ENCODE data around the gene CDK5.

Gene CDK5

GRCh38 chr7:151088856-151089699, 31.4 kb upstream of the CDK5 start:
- Histone ChIP-seq H4K20me1 (ENCODE audit: insufficient read depth, low read length) (no peaks in the 10 kb centered on the region), H3K9ac (ENCODE audit: low read length) (no peak overlapping the region), H2AFZ (ENCODE audit: low read length) (no peak overlapping the region), H3F3A (ENCODE audit: insufficient read depth, low read length) (no peaks in the 10 kb centered on the region; the same call in 1 of the 2 replicates), H3K4me2 (ENCODE audit: low read length) (no peak overlapping the region), H3K36me3 (ENCODE audit: insufficient read depth, low read length) (no peaks in the 10 kb centered on the region), H3K27ac (ENCODE audit: low read depth, low read length, poor library complexity, severe bottlenecking) (no peak overlapping the region), H3K9me2 (ENCODE audit: low read depth, low read length) (no peaks in the 10 kb centered on the region), H3K9me3 (ENCODE audit: low read length) (no peaks in the 10 kb centered on the region), H3K4me1 (ENCODE audit: insufficient read depth, low read length, severe bottlenecking) (peaks cover 20% of the 10 kb centered on the region), H3K27me3 (ENCODE audit: insufficient read depth, low read length) (peaks cover 16% of the 10 kb centered on the region), H3K79me2 (ENCODE audit: insufficient read depth, low read length) (no peaks in the 10 kb centered on the region), H3K4me3 (ENCODE audit: low read depth, low read length, poor library complexity, severe bottlenecking) (no peak overlapping the region)
- TF ChIP-seq CTCF (IDR thresholded peaks at IDR 0.05; ENCODE audit: low read length): no peak
- no peak for TF ChIP-seq EZH2 (IDR thresholded peaks at IDR 0.05; ENCODE audit: borderline replicate concordance, low read length)

- H3K4me2 ChIP-seq (ENCODE audit: low read length): no peak overlapping the region
- peaks cover 16% of the 10 kb centered on the region for H3K27me3 ChIP-seq (ENCODE audit: insufficient read depth, low read length)
- H3K79me2 ChIP-seq (ENCODE audit: insufficient read depth, low read length): no peaks in the 10 kb centered on the region
- no peaks in the 10 kb centered on the region for H4K20me1 ChIP-seq (ENCODE audit: insufficient read depth, low read length)
- no peak overlapping the region for H3K9ac ChIP-seq (ENCODE audit: low read length)
- H3K9me2 ChIP-seq (ENCODE audit: low read depth, low read length): no peaks in the 10 kb centered on the region
- H3K9me3 ChIP-seq (ENCODE audit: low read length): no peaks in the 10 kb centered on the region
- no peak overlapping the region for H3K27ac ChIP-seq (ENCODE audit: low read depth, low read length, poor library complexity, severe bottlenecking)
- TF ChIP-seq EZH2 (IDR thresholded peaks at IDR 0.05; ENCODE audit: borderline replicate concordance, low read length) (no peak), CTCF (IDR thresholded peaks at IDR 0.05; ENCODE audit: low read length) (no peak)
- H3K36me3 ChIP-seq (ENCODE audit: insufficient read depth, low read length): no peaks in the 10 kb centered on the region
- H3K4me3 ChIP-seq (ENCODE audit: low read depth, low read length, poor library complexity, severe bottlenecking): peak overlapping the region; percentile 57
- peaks cover 26% of the 10 kb centered on the region for H3K4me1 ChIP-seq (ENCODE audit: insufficient read depth, low read length, severe bottlenecking)
- no peaks in the 10 kb centered on the region; the same call in none of the 2 replicates for H3F3A ChIP-seq (ENCODE audit: insufficient read depth, low read length)
- no peak overlapping the region for H2AFZ ChIP-seq (ENCODE audit: low read length)
Measured at GRCh38 chr7:151088019-151088855, 30.5 kb upstream of the CDK5 start.

GRCh38 chr7:151087245-151088018, 29.7 kb upstream of the CDK5 start:
- Histone ChIP-seq H3K4me1 (ENCODE audit: insufficient read depth, low read length, severe bottlenecking) (peaks cover 26% of the 10 kb centered on the region), H3K9ac (ENCODE audit: low read length) (peak overlapping the region; percentile 29; the same call in 1 of the 2 replicates), H3K9me3 (ENCODE audit: low read length) (no peaks in the 10 kb centered on the region), H3K9me2 (ENCODE audit: low read depth, low read length) (no peaks in the 10 kb centered on the region), H3K4me3 (ENCODE audit: low read depth, low read length, poor library complexity, severe bottlenecking) (peak overlapping the region; percentile 57), H3K27me3 (ENCODE audit: insufficient read depth, low read length) (peaks cover 16% of the 10 kb centered on the region), H2AFZ (ENCODE audit: low read length) (no peak overlapping the region), H4K20me1 (ENCODE audit: insufficient read depth, low read length) (no peaks in the 10 kb centered on the region), H3K36me3 (ENCODE audit: insufficient read depth, low read length) (no peaks in the 10 kb centered on the region), H3K79me2 (ENCODE audit: insufficient read depth, low read length) (no peaks in the 10 kb centered on the region), H3K27ac (ENCODE audit: low read depth, low read length, poor library complexity, severe bottlenecking) (no peak overlapping the region), H3K4me2 (ENCODE audit: low read length) (peak overlapping the region; percentile 65), H3F3A (ENCODE audit: insufficient read depth, low read length) (no peaks in the 10 kb centered on the region; the same call in none of the 2 replicates)
- TF ChIP-seq CTCF (IDR thresholded peaks at IDR 0.05; ENCODE audit: low read length) (peak; percentile 33), EZH2 (IDR thresholded peaks at IDR 0.05; ENCODE audit: borderline replicate concordance, low read length) (no peak)
